NB4 (cell line): ENCODE results near the gene MCF2L.

Experiments used
- CTCF ChIP-seq: IDR thresholded peaks from one replicate; pipeline ENCODE4 v1.5.1; 2012; ENCODE audit warnings: low read depth, low read length
- POLR2A ChIP-seq: IDR thresholded peaks from 2 replicates; pipeline ENCODE4 v1.6.1; 2011; ENCODE audit warnings: mild to moderate bottlenecking; ENCODE audit not compliant: insufficient read length; ENCODE audit errors: extremely low read depth

GRCh38 chr13:112977091-112977490, 8.1 kb downstream of the MCF2L start:
- no peak for TF ChIP-seq CTCF
- TF ChIP-seq POLR2A = no peak
